ENCODE data around the gene UBTD1. TPM values are rescaled to one million over a fixed set of nuclear protein-coding genes. Genes with fewer than 3 reads are reported as not detected.

The UBTD1 gene
- total RNA-seq, 1 donor from 2014 or later = 32.5 TPM

GRCh38 chr10:97600616-97601015 is 101.9 kb downstream of the UBTD1 start:
- Histone ChIP-seq H3K27me3 (ENCODE audit: control insufficient read depth, insufficient read depth, low read length) (no peaks in the 10 kb centered on the region), H3K36me3 (ENCODE audit: control insufficient read depth, insufficient read depth, low read length) (no peaks in the 10 kb centered on the region)

GRCh38 chr10:97601268-97602215 is 102.8 kb downstream of the UBTD1 start:
- Histone ChIP-seq H3K36me3 (ENCODE audit: control insufficient read depth, insufficient read depth, low read length) (no peaks in the 10 kb centered on the region), H3K4me3 (ENCODE audit: low read depth, low read length) (no peak overlapping the region), H3K27me3 (ENCODE audit: control insufficient read depth, insufficient read depth, low read length) (no peaks in the 10 kb centered on the region)
- no peak for DNase-seq (ENCODE audit: low read depth)
- TF ChIP-seq CTCF (IDR thresholded peaks at IDR 0.05; ENCODE audit: insufficient read depth, low read length, poor library complexity, severe bottlenecking) = no peak

More at GRCh38 chr10:97600616-97601015, 101.9 kb downstream of the UBTD1 start:
- DNase-seq (ENCODE audit: low read depth) = no peak
- H3K4me3 ChIP-seq (ENCODE audit: low read depth, low read length) = no peak overlapping the region
- TF ChIP-seq CTCF (IDR thresholded peaks at IDR 0.05; ENCODE audit: insufficient read depth, low read length, poor library complexity, severe bottlenecking) = no peak

GRCh38 chr10:97607095-97607636 is 108.4 kb downstream of the UBTD1 start:
- no peak for TF ChIP-seq CTCF (IDR thresholded peaks at IDR 0.05; ENCODE audit: insufficient read depth, low read length, poor library complexity, severe bottlenecking)
- DNase-seq (ENCODE audit: low read depth) = no peak
- H3K4me3 ChIP-seq (ENCODE audit: low read depth, low read length) = no peak overlapping the region
- H3K27me3 ChIP-seq (ENCODE audit: control insufficient read depth, insufficient read depth, low read length) = no peaks in the 10 kb centered on the region
- H3K36me3 ChIP-seq (ENCODE audit: control insufficient read depth, insufficient read depth, low read length) = no peaks in the 10 kb centered on the region

GRCh38 chr10:97608991-97609561 is 110.4 kb downstream of the UBTD1 start:
- Histone ChIP-seq H3K36me3 (ENCODE audit: control insufficient read depth, insufficient read depth, low read length) (no peaks in the 10 kb centered on the region), H3K27me3 (ENCODE audit: control insufficient read depth, insufficient read depth, low read length) (no peaks in the 10 kb centered on the region), H3K4me3 (ENCODE audit: low read depth, low read length) (no peak overlapping the region)
- no peak for DNase-seq (ENCODE audit: low read depth)
- TF ChIP-seq CTCF (IDR thresholded peaks at IDR 0.05; ENCODE audit: insufficient read depth, low read length, poor library complexity, severe bottlenecking) = no peak

GRCh38 chr10:97611473-97611872 is 112.7 kb downstream of the UBTD1 start:
- no peaks in the 10 kb centered on the region for H3K27me3 ChIP-seq (ENCODE audit: control insufficient read depth, insufficient read depth, low read length)
- H3K4me3 ChIP-seq (ENCODE audit: low read depth, low read length) = no peak overlapping the region
- DNase-seq (ENCODE audit: low read depth) = no peak
- no peak for TF ChIP-seq CTCF (IDR thresholded peaks at IDR 0.05; ENCODE audit: insufficient read depth, low read length, poor library complexity, severe bottlenecking)
- H3K36me3 ChIP-seq (ENCODE audit: control insufficient read depth, insufficient read depth, low read length) = no peaks in the 10 kb centered on the region

Data from kidney epithelial cell (primary cell).